Measurements from ENCODE around the gene SLC25A5.
A peak's percentile ranks its signal among the peaks of the same experiment; 100 is the strongest.
"Not testable (repeated sequence)": the region's sequence is repeated elsewhere in the genome, so short reads cannot be mapped to it uniquely, and the experiment has no call there.

The SLC25A5 gene

GRCh38 chrX:119467842-119468550 is at the start of gene SLC25A5:
Gene SLC25A5, plus strand, starts transcription at chrX:119468444. Its CDS starts 72 bp downstream, at chrX:119468516.
- DNase-seq, result peak; percentile 80

GRCh38 chrX:119419146-119419545 is 49.1 kb upstream of the SLC25A5 start:
- DNase-seq, result no peak

DNA sequence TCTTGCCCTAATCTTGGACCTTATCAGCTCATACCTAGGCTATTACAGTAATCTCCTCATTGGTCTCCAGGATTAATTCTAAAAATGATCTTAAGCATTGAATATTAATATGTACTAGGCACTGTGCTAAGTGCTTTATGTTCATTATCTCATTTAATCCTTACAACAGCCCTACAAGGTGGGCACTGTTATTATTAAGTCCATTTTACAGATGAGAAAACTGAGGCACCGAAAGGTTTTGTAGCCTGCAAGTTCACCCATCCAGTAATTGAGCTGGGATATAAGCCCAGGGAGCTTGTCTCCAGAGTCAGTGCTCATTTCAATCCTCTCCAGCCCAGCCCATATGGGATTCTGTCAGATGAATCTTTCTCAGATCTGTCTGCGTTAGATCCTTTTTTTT is 48.3 kb upstream of the SLC25A5 start:
- no peak for DNase-seq

DNA sequence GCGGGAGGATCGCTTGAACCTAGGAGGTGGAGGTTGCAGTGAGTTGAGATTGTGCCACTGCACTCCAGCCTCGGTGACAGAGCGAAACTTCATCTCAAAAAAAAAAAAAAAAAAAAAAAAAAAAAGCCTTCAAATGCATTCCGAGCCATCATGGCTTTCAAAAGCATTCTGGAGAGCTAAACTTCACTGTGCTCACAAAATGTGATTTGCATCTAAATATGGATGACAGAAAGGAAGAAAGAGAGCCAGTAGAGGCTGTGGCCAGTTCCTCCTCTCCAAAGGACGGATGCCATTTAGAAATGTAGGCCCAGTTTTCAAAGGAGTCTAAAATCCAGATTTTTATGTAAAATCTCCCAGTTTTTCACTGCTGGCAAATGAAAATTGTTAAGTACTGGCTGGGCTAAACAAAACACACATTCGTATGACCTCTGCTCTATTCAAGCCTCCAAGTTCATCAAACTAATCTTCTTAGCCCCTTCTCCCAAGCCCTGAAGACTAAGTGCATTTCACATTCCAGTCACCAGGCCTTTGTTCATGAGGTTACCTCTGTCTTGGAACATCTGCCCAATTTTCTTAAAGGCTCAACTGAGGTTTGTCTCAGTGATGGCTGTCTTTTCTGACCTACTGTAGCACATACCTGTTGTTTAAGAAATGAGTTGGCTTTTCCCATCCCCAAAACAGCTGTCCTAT is 47.1 kb upstream of the SLC25A5 start:
- DNase-seq, result no peak

GRCh38 chrX:119423631-119424030 is 44.6 kb upstream of the SLC25A5 start:
- DNase-seq, result no peak

- DNase-seq, result no peak
These were observed 43.2 kb upstream of the SLC25A5 start for GRCh38 chrX:119424999-119425398.

GRCh38 chrX:119427024-119427794 is 41.0 kb upstream of the SLC25A5 start:
- peak; percentile 5 for DNase-seq

DNA sequence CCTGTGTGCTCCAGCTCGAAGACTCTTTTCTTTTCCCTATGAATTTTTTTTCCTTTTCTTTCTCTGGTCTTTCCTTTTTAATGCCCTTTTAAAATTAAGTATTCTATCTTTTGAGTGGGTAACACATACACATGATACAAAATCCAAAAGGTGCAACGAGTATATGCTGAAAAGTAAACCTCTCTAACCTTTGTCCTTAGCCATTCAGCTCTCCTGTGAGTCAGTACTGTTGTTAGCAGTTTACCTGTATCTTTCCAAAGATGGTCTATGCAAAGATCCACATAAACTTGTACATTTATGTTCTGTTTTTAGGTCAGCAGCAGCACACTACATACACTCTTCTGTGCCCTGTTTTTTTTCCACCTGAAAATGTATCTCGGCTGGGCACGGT is 40.5 kb upstream of the SLC25A5 start:
- no peak for DNase-seq

GRCh38 chrX:119429471-119429870 is 38.8 kb upstream of the SLC25A5 start:
- peak; percentile 4 for DNase-seq

DNA sequence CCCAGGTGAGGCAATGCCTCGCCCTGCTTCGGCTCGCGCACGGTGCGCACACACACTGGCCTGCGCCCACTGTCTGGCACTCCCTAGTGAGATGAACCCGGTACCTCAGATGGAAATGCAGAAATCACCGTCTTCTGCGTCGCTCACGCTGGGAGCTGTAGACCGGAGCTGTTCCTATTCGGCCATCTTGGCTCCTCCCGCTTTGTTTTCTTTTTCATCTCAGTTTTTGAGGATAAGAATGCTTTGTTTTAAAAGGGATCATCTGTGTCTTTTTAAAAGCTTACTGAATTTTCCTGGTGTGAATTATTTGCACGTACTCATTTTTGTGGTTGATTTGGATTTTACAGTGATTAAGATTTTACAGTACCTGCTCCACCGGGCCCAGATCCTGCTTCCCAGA is 26.9 kb upstream of the SLC25A5 start:
- DNase-seq, result not testable (repeated sequence)

- DNase-seq, result no peak
These were observed 26.0 kb upstream of the SLC25A5 start for GRCh38 chrX:119442286-119442685.

GRCh38 chrX:119453202-119453601 is 15.0 kb upstream of the SLC25A5 start:
- DNase-seq, result no peak

DNA sequence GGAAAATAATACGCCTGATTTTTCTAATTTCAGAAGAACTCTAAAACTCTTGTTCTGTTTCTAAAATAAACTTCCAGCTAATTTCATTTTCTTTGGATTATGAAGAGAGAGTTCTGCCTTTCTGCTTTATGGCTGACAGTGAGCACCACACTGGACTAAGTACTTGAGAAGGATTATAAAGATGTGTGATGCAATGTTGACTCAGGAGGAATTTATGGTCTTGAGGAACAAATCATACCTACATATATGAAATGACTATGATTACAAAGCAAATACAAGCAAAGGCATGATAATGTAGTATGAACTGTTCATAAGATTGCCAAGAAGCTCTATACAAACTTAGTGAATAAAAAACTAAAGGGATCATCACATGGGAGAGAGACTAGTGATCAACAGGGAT is 13.0 kb upstream of the SLC25A5 start:
- DNase-seq, result peak; percentile 64

- DNase-seq, result no peak
These were observed 9.1 kb upstream of the SLC25A5 start for GRCh38 chrX:119459181-119459580.

GRCh38 chrX:119465555-119465954 is 2.7 kb upstream of the SLC25A5 start:
- no peak for DNase-seq

- no peak for DNase-seq
These were observed 1.3 kb upstream of the SLC25A5 start for GRCh38 chrX:119466970-119467369.

GRCh38 chrX:119467433-119467832 is 811 bp upstream of the SLC25A5 start:
- DNase-seq, result no peak

DNA sequence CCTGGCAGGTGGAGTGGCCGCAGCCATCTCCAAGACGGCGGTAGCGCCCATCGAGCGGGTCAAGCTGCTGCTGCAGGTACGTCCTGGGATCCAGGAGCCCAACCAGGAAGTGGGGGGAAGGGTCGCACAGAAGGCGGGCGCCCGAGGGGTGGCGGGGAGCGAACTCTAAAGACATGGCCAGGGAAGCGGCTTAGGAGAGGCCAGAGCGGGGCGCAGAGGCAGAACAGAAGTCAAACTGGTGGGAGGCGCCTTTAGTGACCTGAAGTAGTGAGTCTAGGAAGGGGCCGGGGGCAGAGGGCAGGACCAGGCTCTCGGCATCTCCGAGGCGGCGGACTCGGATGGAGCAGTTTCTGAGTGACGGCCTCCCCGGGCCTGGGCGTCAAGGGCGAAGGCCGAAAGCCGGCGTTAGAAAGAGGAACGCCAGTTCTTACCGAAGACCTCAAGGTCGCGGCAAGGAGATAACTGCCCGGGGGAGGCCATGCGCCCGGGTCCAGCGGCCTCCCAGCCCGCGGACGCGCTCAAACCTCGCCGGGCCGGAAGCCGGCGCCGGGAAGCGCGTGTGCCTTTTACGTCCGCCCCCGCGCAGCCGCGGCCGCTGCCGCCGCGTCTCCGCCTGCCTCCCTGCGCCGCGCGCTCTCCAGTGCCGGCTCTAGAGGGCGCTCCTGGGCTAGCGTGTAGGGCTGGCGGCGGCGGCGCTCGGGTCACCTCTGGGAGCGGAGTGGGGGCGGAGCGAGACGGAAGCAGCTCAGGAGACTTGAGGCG is 488 bp downstream of the SLC25A5 start:
- DNase-seq, result peak; percentile 72

DNA sequence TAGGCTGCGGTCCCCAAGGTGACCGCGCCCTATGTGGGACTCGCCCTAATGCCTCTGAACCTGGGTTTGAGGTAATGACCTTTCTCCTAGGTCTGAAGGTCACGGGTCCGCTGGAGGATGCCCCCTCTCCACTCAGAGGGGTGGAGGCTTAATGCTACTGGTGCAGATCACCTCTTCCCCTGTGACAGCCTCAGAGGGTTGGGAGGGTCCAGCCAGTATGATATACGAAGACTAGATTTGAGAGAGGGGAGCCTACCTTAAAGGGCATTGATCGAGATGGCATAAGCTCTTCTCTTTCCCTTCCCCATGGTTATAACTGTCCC is 1.0 kb downstream of the SLC25A5 start:
- no peak for DNase-seq

DNA sequence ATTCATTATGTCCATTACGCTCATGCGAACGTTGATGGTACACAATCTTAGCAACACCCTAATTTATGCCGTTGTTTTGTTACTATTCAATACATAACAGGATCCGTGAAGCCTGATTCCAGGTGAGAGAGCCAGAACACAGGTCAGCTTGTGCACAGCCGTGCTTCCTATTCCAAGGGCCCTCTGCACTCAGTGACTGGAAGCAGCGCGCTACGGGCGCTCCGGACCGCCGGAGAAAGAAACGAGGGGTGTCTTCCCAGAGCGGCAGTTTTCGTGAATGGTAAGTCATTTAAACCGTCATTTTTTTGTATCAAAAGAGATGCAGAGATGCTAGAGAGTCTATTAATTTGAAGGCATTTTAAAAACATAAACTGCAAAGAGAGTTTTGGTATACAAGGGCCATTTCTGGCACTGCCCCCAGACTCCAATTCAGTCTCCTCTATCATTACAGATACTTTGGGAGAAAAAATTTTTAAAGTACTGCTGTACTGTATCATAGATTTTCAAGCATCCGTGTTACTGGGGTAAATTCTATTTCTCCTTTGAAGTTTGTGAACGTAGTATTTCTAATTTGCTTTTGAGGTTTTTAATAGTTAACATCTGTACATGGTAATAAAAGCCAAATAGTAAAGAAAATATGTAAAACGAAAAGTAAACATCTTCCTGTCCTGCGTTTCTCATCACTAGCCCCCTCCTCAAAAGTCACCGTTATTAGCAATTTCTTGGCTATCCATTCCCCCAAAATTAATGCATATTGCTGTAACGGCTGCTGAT is 6.6 kb downstream of the SLC25A5 start:
- DNase-seq, result no peak

GRCh38 chrX:119475389-119476101 is 7.3 kb downstream of the SLC25A5 start:
- DNase-seq, result peak; percentile 37

GRCh38 chrX:119477812-119478232 is 9.6 kb downstream of the SLC25A5 start:
- peak; percentile 75 for DNase-seq
